Measurements from ENCODE around the gene ESYT2. TPM values are rescaled to one million over a fixed set of nuclear protein-coding genes. Genes with fewer than 3 reads are reported as not detected.

The ESYT2 gene
- polyA plus RNA-seq, 2 donors: 25.4 to 28.9 TPM

GRCh38 chr7:158765020-158765419 is 64.3 kb downstream of the ESYT2 start:
- Histone ChIP-seq H3K4me1 (ENCODE audit: control insufficient read depth in 2 of 2, insufficient read depth in 2 of 2, low read length in 1 of 2) (no peaks in the 10 kb centered on the region), H3K4me3 (ENCODE audit: low read depth in 1 of 2, low read length in 2 of 2) (no peak overlapping the region), H3K27me3 (ENCODE audit: control insufficient read depth in 1 of 2, insufficient read depth in 2 of 2, low read length in 2 of 2) (no peaks in the 10 kb centered on the region), H3K36me3 (ENCODE audit: control insufficient read depth in 2 of 2, insufficient read depth in 2 of 2, low read length in 1 of 2) (peaks cover 4 to 25% of the 10 kb centered on the region in 2 donors), H3K9me3 (ENCODE audit: control insufficient read depth in 2 of 2, insufficient read depth in 1 of 2, low read depth in 1 of 2, low read length in 1 of 2) (no peaks in the 10 kb centered on the region), H3K27ac (ENCODE audit: low read depth in 2 of 2, low read length in 1 of 2) (no peak overlapping the region)
- WGBS, 2 donors: 95 to 98% methylated on average over 7 of the region's 7 CpGs

- Histone ChIP-seq H3K27ac (ENCODE audit: low read depth in 2 of 2, low read length in 1 of 2) (no peak overlapping the region), H3K36me3 (ENCODE audit: control insufficient read depth in 2 of 2, insufficient read depth in 2 of 2, low read length in 1 of 2) (peaks cover 4 to 31% of the 10 kb centered on the region in 2 donors), H3K27me3 (ENCODE audit: control insufficient read depth in 1 of 2, insufficient read depth in 2 of 2, low read length in 2 of 2) (no peaks in the 10 kb centered on the region), H3K4me3 (ENCODE audit: low read depth in 1 of 2, low read length in 2 of 2) (no peak overlapping the region), H3K9me3 (ENCODE audit: control insufficient read depth in 2 of 2, insufficient read depth in 1 of 2, low read depth in 1 of 2, low read length in 1 of 2) (no peaks in the 10 kb centered on the region), H3K4me1 (ENCODE audit: control insufficient read depth in 2 of 2, insufficient read depth in 2 of 2, low read length in 1 of 2) (no peaks in the 10 kb centered on the region)
- 95% methylated on average over 13 to 14 of the region's 14 CpGs for WGBS, 2 donors
These were observed 65.8 kb downstream of the ESYT2 start for GRCh38 chr7:158763454-158764033.

- H3K27me3 ChIP-seq (ENCODE audit: control insufficient read depth in 1 of 2, insufficient read depth in 2 of 2, low read length in 2 of 2): no peaks in the 10 kb centered on the region
- peaks cover 8 to 38% of the 10 kb centered on the region in 2 donors for H3K36me3 ChIP-seq (ENCODE audit: control insufficient read depth in 2 of 2, insufficient read depth in 2 of 2, low read length in 1 of 2)
- no peak overlapping the region for H3K27ac ChIP-seq (ENCODE audit: low read depth in 2 of 2, low read length in 1 of 2)
- no peak overlapping the region for H3K4me3 ChIP-seq (ENCODE audit: low read depth in 1 of 2, low read length in 2 of 2)
- H3K9me3 ChIP-seq (ENCODE audit: control insufficient read depth in 2 of 2, insufficient read depth in 1 of 2, low read depth in 1 of 2, low read length in 1 of 2): no peaks in the 10 kb centered on the region
- WGBS, 2 donors: 95 to 96% methylated on average over 12 of the region's 12 CpGs
- H3K4me1 ChIP-seq (ENCODE audit: control insufficient read depth in 2 of 2, insufficient read depth in 2 of 2, low read length in 1 of 2): no peaks in the 10 kb centered on the region
These were observed 67.4 kb downstream of the ESYT2 start for GRCh38 chr7:158761945-158762344.

- 79 to 86% methylated on average over 8 of the region's 8 CpGs for WGBS, 2 donors
- Histone ChIP-seq H3K27me3 (ENCODE audit: control insufficient read depth in 1 of 2, insufficient read depth in 2 of 2, low read length in 2 of 2) (no peaks in the 10 kb centered on the region), H3K36me3 (ENCODE audit: control insufficient read depth in 2 of 2, insufficient read depth in 2 of 2, low read length in 1 of 2) (peaks cover 9 to 40% of the 10 kb centered on the region in 2 donors), H3K4me1 (ENCODE audit: control insufficient read depth in 2 of 2, insufficient read depth in 2 of 2, low read length in 1 of 2) (no peaks in the 10 kb centered on the region), H3K27ac (ENCODE audit: low read depth in 2 of 2, low read length in 1 of 2) (no peak overlapping the region), H3K4me3 (ENCODE audit: low read depth in 1 of 2, low read length in 2 of 2) (no peak overlapping the region), H3K9me3 (ENCODE audit: control insufficient read depth in 2 of 2, insufficient read depth in 1 of 2, low read depth in 1 of 2, low read length in 1 of 2) (no peaks in the 10 kb centered on the region)
These were observed 68.4 kb downstream of the ESYT2 start for GRCh38 chr7:158760936-158761335.

- WGBS, 2 donors: 88 to 95% methylated on average over 3 of the region's 3 CpGs
These were observed 68.9 kb downstream of the ESYT2 start for GRCh38 chr7:158760445-158760764.

GRCh38 chr7:158759749-158760444 is 69.4 kb downstream of the ESYT2 start:
- no peaks in the 10 kb centered on the region for H3K4me1 ChIP-seq (ENCODE audit: control insufficient read depth in 2 of 2, insufficient read depth in 2 of 2, low read length in 1 of 2)
- WGBS, 2 donors: 93% methylated on average over 14 of the region's 14 CpGs
- no peak overlapping the region for H3K4me3 ChIP-seq (ENCODE audit: low read depth in 1 of 2, low read length in 2 of 2)
- no peaks in the 10 kb centered on the region for H3K9me3 ChIP-seq (ENCODE audit: control insufficient read depth in 2 of 2, insufficient read depth in 1 of 2, low read depth in 1 of 2, low read length in 1 of 2)
- H3K27me3 ChIP-seq (ENCODE audit: control insufficient read depth in 1 of 2, insufficient read depth in 2 of 2, low read length in 2 of 2): no peaks in the 10 kb centered on the region
- H3K36me3 ChIP-seq (ENCODE audit: control insufficient read depth in 2 of 2, insufficient read depth in 2 of 2, low read length in 1 of 2): peaks cover 12 to 39% of the 10 kb centered on the region in 2 donors
- H3K27ac ChIP-seq (ENCODE audit: low read depth in 2 of 2, low read length in 1 of 2): no peak overlapping the region

More at GRCh38 chr7:158760445-158760764, 68.9 kb downstream of the ESYT2 start:
- no peaks in the 10 kb centered on the region for H3K4me1 ChIP-seq (ENCODE audit: control insufficient read depth in 2 of 2, insufficient read depth in 2 of 2, low read length in 1 of 2)
- no peak overlapping the region for H3K4me3 ChIP-seq (ENCODE audit: low read depth in 1 of 2, low read length in 2 of 2)
- H3K36me3 ChIP-seq (ENCODE audit: control insufficient read depth in 2 of 2, insufficient read depth in 2 of 2, low read length in 1 of 2): peaks cover 12 to 41% of the 10 kb centered on the region in 2 donors
- H3K9me3 ChIP-seq (ENCODE audit: control insufficient read depth in 2 of 2, insufficient read depth in 1 of 2, low read depth in 1 of 2, low read length in 1 of 2): no peaks in the 10 kb centered on the region
- no peaks in the 10 kb centered on the region for H3K27me3 ChIP-seq (ENCODE audit: control insufficient read depth in 1 of 2, insufficient read depth in 2 of 2, low read length in 2 of 2)
- H3K27ac ChIP-seq (ENCODE audit: low read depth in 2 of 2, low read length in 1 of 2): no peak overlapping the region

- peaks cover 12 to 35% of the 10 kb centered on the region in 2 donors for H3K36me3 ChIP-seq (ENCODE audit: control insufficient read depth in 2 of 2, insufficient read depth in 2 of 2, low read length in 1 of 2)
- 89 to 90% methylated on average over 4 of the region's 4 CpGs for WGBS, 2 donors
- H3K4me1 ChIP-seq (ENCODE audit: control insufficient read depth in 2 of 2, insufficient read depth in 2 of 2, low read length in 1 of 2): no peaks in the 10 kb centered on the region
- H3K4me3 ChIP-seq (ENCODE audit: low read depth in 1 of 2, low read length in 2 of 2): no peak overlapping the region
- no peaks in the 10 kb centered on the region for H3K9me3 ChIP-seq (ENCODE audit: control insufficient read depth in 2 of 2, insufficient read depth in 1 of 2, low read depth in 1 of 2, low read length in 1 of 2)
- no peak overlapping the region for H3K27ac ChIP-seq (ENCODE audit: low read depth in 2 of 2, low read length in 1 of 2)
- H3K27me3 ChIP-seq (ENCODE audit: control insufficient read depth in 1 of 2, insufficient read depth in 2 of 2, low read length in 2 of 2): no peaks in the 10 kb centered on the region
These were observed 70.1 kb downstream of the ESYT2 start for GRCh38 chr7:158759245-158759614.

GRCh38 chr7:158758586-158759244 is 70.6 kb downstream of the ESYT2 start:
- H3K4me3 ChIP-seq (ENCODE audit: low read depth in 1 of 2, low read length in 2 of 2): no peak overlapping the region
- no peaks in the 10 kb centered on the region for H3K9me3 ChIP-seq (ENCODE audit: control insufficient read depth in 2 of 2, insufficient read depth in 1 of 2, low read depth in 1 of 2, low read length in 1 of 2)
- WGBS, 2 donors: 94 to 95% methylated on average over 16 of the region's 16 CpGs
- no peaks in the 10 kb centered on the region for H3K27me3 ChIP-seq (ENCODE audit: control insufficient read depth in 1 of 2, insufficient read depth in 2 of 2, low read length in 2 of 2)
- no peaks in the 10 kb centered on the region for H3K4me1 ChIP-seq (ENCODE audit: control insufficient read depth in 2 of 2, insufficient read depth in 2 of 2, low read length in 1 of 2)
- no peak overlapping the region for H3K27ac ChIP-seq (ENCODE audit: low read depth in 2 of 2, low read length in 1 of 2)
- H3K36me3 ChIP-seq (ENCODE audit: control insufficient read depth in 2 of 2, insufficient read depth in 2 of 2, low read length in 1 of 2): peaks cover 11 to 34% of the 10 kb centered on the region in 2 donors

- H3K27me3 ChIP-seq (ENCODE audit: control insufficient read depth in 1 of 2, insufficient read depth in 2 of 2, low read length in 2 of 2): no peaks in the 10 kb centered on the region
- 96% methylated on average over 16 of the region's 16 CpGs for WGBS, 2 donors
- H3K36me3 ChIP-seq (ENCODE audit: control insufficient read depth in 2 of 2, insufficient read depth in 2 of 2, low read length in 1 of 2): peaks cover 8 to 32% of the 10 kb centered on the region in 2 donors
- H3K4me3 ChIP-seq (ENCODE audit: low read depth in 1 of 2, low read length in 2 of 2): no peak overlapping the region
- H3K4me1 ChIP-seq (ENCODE audit: control insufficient read depth in 2 of 2, insufficient read depth in 2 of 2, low read length in 1 of 2): no peaks in the 10 kb centered on the region
- no peaks in the 10 kb centered on the region for H3K9me3 ChIP-seq (ENCODE audit: control insufficient read depth in 2 of 2, insufficient read depth in 1 of 2, low read depth in 1 of 2, low read length in 1 of 2)
- no peak overlapping the region for H3K27ac ChIP-seq (ENCODE audit: low read depth in 2 of 2, low read length in 1 of 2)
These were observed 71.8 kb downstream of the ESYT2 start for GRCh38 chr7:158757404-158757989.
